Measurements from ENCODE around the gene DCC.

DCC gene

GRCh38 chr18:52898485-52899058 lies 558.6 kb downstream of the DCC start:
- H3K9me3 Mint-ChIP-seq, result peaks cover 10% of the 10 kb centered on the region
- H3K27ac Mint-ChIP-seq (ENCODE audit: low read depth), result no peak overlapping the region
- H3K36me3 Mint-ChIP-seq (ENCODE audit: insufficient read depth), result no peaks in the 10 kb centered on the region
- H3K27me3 Mint-ChIP-seq, result no peaks in the 10 kb centered on the region
- H3K4me1 Mint-ChIP-seq, result no peaks in the 10 kb centered on the region
- ATAC-seq (replicated peaks; ENCODE audit: extremely low read depth, poor library complexity, severe bottlenecking) (no peak), DNase-seq (ENCODE audit: low spot score in 2 of 2) (no peak)
- H3K4me3 Mint-ChIP-seq, result no peak overlapping the region

GRCh38 chr18:52902188-52902587 lies 562.2 kb downstream of the DCC start:
- Mint-ChIP-seq H3K27me3 (no peaks in the 10 kb centered on the region), H3K4me1 (no peaks in the 10 kb centered on the region), H3K9me3 (peaks cover 5% of the 10 kb centered on the region), H3K36me3 (ENCODE audit: insufficient read depth) (no peaks in the 10 kb centered on the region), H3K27ac (ENCODE audit: low read depth) (no peak overlapping the region), H3K4me3 (no peak overlapping the region)
- ATAC-seq (replicated peaks; ENCODE audit: extremely low read depth, poor library complexity, severe bottlenecking) (no peak), DNase-seq (ENCODE audit: low spot score in 2 of 2) (no peak)

GRCh38 chr18:52903857-52904256 lies 563.9 kb downstream of the DCC start:
- H3K4me3 Mint-ChIP-seq, result no peak overlapping the region
- H3K9me3 Mint-ChIP-seq, result peaks cover 12% of the 10 kb centered on the region

GRCh38 chr18:52907543-52908308 lies 567.7 kb downstream of the DCC start:
- no peak overlapping the region for H3K27ac Mint-ChIP-seq (ENCODE audit: low read depth)
- H3K36me3 Mint-ChIP-seq (ENCODE audit: insufficient read depth), result no peaks in the 10 kb centered on the region
- H3K9me3 Mint-ChIP-seq, result peaks cover 13% of the 10 kb centered on the region
- DNase-seq (ENCODE audit: low spot score in 2 of 2) (no peak), ATAC-seq (replicated peaks; ENCODE audit: extremely low read depth, poor library complexity, severe bottlenecking) (no peak)
- no peak overlapping the region for H3K4me3 Mint-ChIP-seq
- H3K4me1 Mint-ChIP-seq, result no peaks in the 10 kb centered on the region
- no peaks in the 10 kb centered on the region for H3K27me3 Mint-ChIP-seq

More at GRCh38 chr18:52903857-52904256, 563.9 kb downstream of the DCC start:
- no peak for ATAC-seq (replicated peaks; ENCODE audit: extremely low read depth, poor library complexity, severe bottlenecking)
- Mint-ChIP-seq H3K27ac (ENCODE audit: low read depth) (no peak overlapping the region), H3K4me1 (no peaks in the 10 kb centered on the region), H3K27me3 (no peaks in the 10 kb centered on the region), H3K36me3 (ENCODE audit: insufficient read depth) (no peaks in the 10 kb centered on the region)
- no peak for DNase-seq (ENCODE audit: low spot score in 2 of 2)

GRCh38 chr18:52914148-52914547 lies 574.2 kb downstream of the DCC start:
- no peak overlapping the region for H3K4me3 Mint-ChIP-seq
- no peaks in the 10 kb centered on the region for H3K27me3 Mint-ChIP-seq
- H3K9me3 Mint-ChIP-seq, result peaks cover 6% of the 10 kb centered on the region
- H3K4me1 Mint-ChIP-seq, result no peaks in the 10 kb centered on the region
- no peak for ATAC-seq (replicated peaks; ENCODE audit: extremely low read depth, poor library complexity, severe bottlenecking)
- no peak overlapping the region for H3K27ac Mint-ChIP-seq (ENCODE audit: low read depth)
- no peak for DNase-seq (ENCODE audit: low spot score in 2 of 2)
- no peaks in the 10 kb centered on the region for H3K36me3 Mint-ChIP-seq (ENCODE audit: insufficient read depth)

- no peaks in the 10 kb centered on the region for H3K36me3 Mint-ChIP-seq (ENCODE audit: insufficient read depth)
- peaks cover 5% of the 10 kb centered on the region for H3K9me3 Mint-ChIP-seq
- H3K4me3 Mint-ChIP-seq, result no peak overlapping the region
- DNase-seq (ENCODE audit: low spot score in 2 of 2) (no peak), ATAC-seq (replicated peaks; ENCODE audit: extremely low read depth, poor library complexity, severe bottlenecking) (no peak)
- H3K27ac Mint-ChIP-seq (ENCODE audit: low read depth), result no peak overlapping the region
- H3K4me1 Mint-ChIP-seq, result no peaks in the 10 kb centered on the region
- no peaks in the 10 kb centered on the region for H3K27me3 Mint-ChIP-seq
Observed at GRCh38 chr18:52920665-52921064, 580.7 kb downstream of the DCC start.

GRCh38 chr18:52933356-52933755 lies 593.4 kb downstream of the DCC start:
- Mint-ChIP-seq H3K4me1 (no peaks in the 10 kb centered on the region), H3K27me3 (no peaks in the 10 kb centered on the region), H3K36me3 (ENCODE audit: insufficient read depth) (no peaks in the 10 kb centered on the region), H3K9me3 (peaks cover 13% of the 10 kb centered on the region), H3K4me3 (no peak overlapping the region), H3K27ac (ENCODE audit: low read depth) (no peak overlapping the region)
- DNase-seq (ENCODE audit: low spot score in 2 of 2) (no peak), ATAC-seq (replicated peaks; ENCODE audit: extremely low read depth, poor library complexity, severe bottlenecking) (no peak)

GRCh38 chr18:52936931-52937330 lies 596.9 kb downstream of the DCC start:
- no peak for ATAC-seq (replicated peaks; ENCODE audit: extremely low read depth, poor library complexity, severe bottlenecking)
- Mint-ChIP-seq H3K36me3 (ENCODE audit: insufficient read depth) (no peaks in the 10 kb centered on the region), H3K4me1 (no peaks in the 10 kb centered on the region), H3K27me3 (no peaks in the 10 kb centered on the region), H3K9me3 (peaks cover 20% of the 10 kb centered on the region), H3K4me3 (no peak overlapping the region), H3K27ac (ENCODE audit: low read depth) (no peak overlapping the region)
- DNase-seq (ENCODE audit: low spot score in 2 of 2), result no peak

- no peaks in the 10 kb centered on the region for H3K27me3 Mint-ChIP-seq
- no peaks in the 10 kb centered on the region for H3K4me1 Mint-ChIP-seq
- no peaks in the 10 kb centered on the region for H3K36me3 Mint-ChIP-seq (ENCODE audit: insufficient read depth)
- peaks cover 25% of the 10 kb centered on the region for H3K9me3 Mint-ChIP-seq
- no peak overlapping the region for H3K27ac Mint-ChIP-seq (ENCODE audit: low read depth)
- no peak for DNase-seq (ENCODE audit: low spot score in 2 of 2)
- no peak for ATAC-seq (replicated peaks; ENCODE audit: extremely low read depth, poor library complexity, severe bottlenecking)
- no peak overlapping the region for H3K4me3 Mint-ChIP-seq
Observed at GRCh38 chr18:52937840-52938239, 597.8 kb downstream of the DCC start.

GRCh38 chr18:52945552-52945951 lies 605.6 kb downstream of the DCC start:
- H3K4me3 Mint-ChIP-seq, result no peak overlapping the region
- H3K27ac Mint-ChIP-seq (ENCODE audit: low read depth), result no peak overlapping the region
- no peaks in the 10 kb centered on the region for H3K36me3 Mint-ChIP-seq (ENCODE audit: insufficient read depth)
- no peaks in the 10 kb centered on the region for H3K27me3 Mint-ChIP-seq
- ATAC-seq (replicated peaks; ENCODE audit: extremely low read depth, poor library complexity, severe bottlenecking), result no peak
- no peaks in the 10 kb centered on the region for H3K4me1 Mint-ChIP-seq
- no peak for DNase-seq (ENCODE audit: low spot score in 2 of 2)
- H3K9me3 Mint-ChIP-seq, result peaks cover 11% of the 10 kb centered on the region

GRCh38 chr18:52948868-52949444 lies 609.0 kb downstream of the DCC start:
- DNase-seq (ENCODE audit: low spot score in 2 of 2) (no peak), ATAC-seq (replicated peaks; ENCODE audit: extremely low read depth, poor library complexity, severe bottlenecking) (no peak)
- no peak overlapping the region for H3K27ac Mint-ChIP-seq (ENCODE audit: low read depth)
- H3K9me3 Mint-ChIP-seq, result peaks cover 6% of the 10 kb centered on the region
- no peaks in the 10 kb centered on the region for H3K27me3 Mint-ChIP-seq
- no peaks in the 10 kb centered on the region for H3K4me1 Mint-ChIP-seq
- H3K36me3 Mint-ChIP-seq (ENCODE audit: insufficient read depth), result peaks cover 2% of the 10 kb centered on the region
- H3K4me3 Mint-ChIP-seq, result no peak overlapping the region

- H3K27ac Mint-ChIP-seq (ENCODE audit: low read depth), result no peak overlapping the region
- no peak for ATAC-seq (replicated peaks; ENCODE audit: extremely low read depth, poor library complexity, severe bottlenecking)
- no peaks in the 10 kb centered on the region for H3K27me3 Mint-ChIP-seq
- DNase-seq (ENCODE audit: low spot score in 2 of 2), result no peak
- no peak overlapping the region for H3K4me3 Mint-ChIP-seq
- no peaks in the 10 kb centered on the region for H3K4me1 Mint-ChIP-seq
- peaks cover 2% of the 10 kb centered on the region for H3K36me3 Mint-ChIP-seq (ENCODE audit: insufficient read depth)
- H3K9me3 Mint-ChIP-seq, result peaks cover 6% of the 10 kb centered on the region
Observed at GRCh38 chr18:52950155-52950554, 610.2 kb downstream of the DCC start.

GRCh38 chr18:52953387-52953786 lies 613.4 kb downstream of the DCC start:
- Mint-ChIP-seq H3K9me3 (peaks cover 8% of the 10 kb centered on the region), H3K4me3 (no peak overlapping the region), H3K27ac (ENCODE audit: low read depth) (no peak overlapping the region), H3K27me3 (no peaks in the 10 kb centered on the region), H3K36me3 (ENCODE audit: insufficient read depth) (peaks cover 2% of the 10 kb centered on the region), H3K4me1 (no peaks in the 10 kb centered on the region)
- DNase-seq (ENCODE audit: low spot score in 2 of 2) (no peak), ATAC-seq (replicated peaks; ENCODE audit: extremely low read depth, poor library complexity, severe bottlenecking) (no peak)

All from central memory CD8-positive, alpha-beta T cell (primary cell).